SK-N-SH treated with all-trans-retinoic acid at 6 μM for 48 hours (cell line): ENCODE measurements around the gene CELSR3.

Experiments used
- ATAC-seq: fragments of 200-7000 bp; cut with Tn5 transposase; 3 replicates; pipeline ENCODE4 v1.9.1; 2020; ENCODE audit warnings: mild to moderate bottlenecking, moderate library complexity
- BACH2 ChIP-seq: fragments of 250-450 bp; sonication (Bioruptor Pico); IDR thresholded peaks from 2 replicates; pipeline ENCODE4 v1.9.0; 2021; ENCODE audit warnings: mild to moderate bottlenecking, borderline replicate concordance
- ISL1 ChIP-seq: fragments of 250-450 bp; sonication (Bioruptor Pico); IDR thresholded peaks from 2 replicates; pipeline ENCODE4 v2.1.2; 2022; ENCODE audit warnings: mild to moderate bottlenecking, moderate library complexity
- SNAI2 ChIP-seq: fragments of 250-450 bp; sonication (Bioruptor Pico); IDR thresholded peaks from 2 replicates; pipeline ENCODE4 v1.5.0; 2020; ENCODE audit warnings: mild to moderate bottlenecking, moderate library complexity
- TOX ChIP-seq: fragments of 250-450 bp; sonication (Bioruptor Pico); IDR thresholded peaks from 2 replicates; pipeline ENCODE4 v1.8.0; 2021; ENCODE audit warnings: mild to moderate bottlenecking, moderate library complexity, borderline replicate concordance
- ZC3H10 ChIP-seq: fragments of 250-450 bp; sonication (Bioruptor Pico); IDR thresholded peaks from 2 replicates; pipeline ENCODE4 v1.5.1; 2021; ENCODE audit warnings: mild to moderate bottlenecking, moderate library complexity
- ZFP3 ChIP-seq: fragments of 250-450 bp; sonication (Bioruptor Pico); IDR thresholded peaks from 2 replicates; pipeline ENCODE4 v1.5.0; 2020; ENCODE audit warnings: mild to moderate bottlenecking, moderate library complexity
- ZNF565 ChIP-seq: fragments of 450-650 bp; formaldehyde crosslinking; conservative IDR thresholded peaks from 2 replicates; pipeline ENCODE4 v1.5.0; 2020; ENCODE audit warnings: low read depth, mild to moderate bottlenecking, moderate library complexity
- ZNF70 ChIP-seq: fragments of 450-650 bp; formaldehyde crosslinking; IDR thresholded peaks from 2 replicates; pipeline ENCODE4 v1.5.0; 2020; ENCODE audit warnings: mild to moderate bottlenecking, moderate library complexity
- ZNF8 ChIP-seq: fragments of 450-650 bp; formaldehyde crosslinking; IDR thresholded peaks from 2 replicates; pipeline ENCODE4 v1.5.0; 2020; ENCODE audit warnings: mild to moderate bottlenecking, moderate library complexity
- TF ChIP-seq, protein P1 (sequence below): fragments of 250-450 bp; sonication (Bioruptor Pico); IDR thresholded peaks from 2 replicates; pipeline ENCODE4 v1.5.0; 2020; ENCODE audit warnings: mild to moderate bottlenecking, moderate library complexity
- TF ChIP-seq, protein P2 (sequence below): fragments of 250-450 bp; sonication (Bioruptor Pico); IDR thresholded peaks from 2 replicates; pipeline ENCODE4 v1.8.0; 2020; ENCODE audit warnings: mild to moderate bottlenecking, moderate library complexity, borderline replicate concordance

Gene CELSR3

DNA sequence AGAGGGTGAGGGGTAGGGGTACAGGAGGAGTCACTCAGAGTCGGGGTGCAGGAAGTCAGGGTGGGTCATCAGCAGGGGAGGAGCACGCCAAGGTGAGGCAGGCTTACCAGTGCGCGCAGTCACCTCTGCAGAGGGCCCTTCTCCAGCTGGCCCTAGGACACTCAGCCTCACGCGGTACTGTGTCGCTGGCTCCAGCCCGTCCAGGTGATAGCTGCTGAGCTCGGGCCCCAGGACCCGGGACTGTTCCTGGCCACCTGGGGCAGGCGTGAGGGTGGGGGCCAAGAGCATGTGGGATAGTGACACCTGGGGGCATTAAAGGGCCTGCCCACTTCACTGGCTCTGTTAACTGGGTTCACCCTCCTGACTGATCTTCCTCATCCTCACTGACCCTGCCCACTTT is 75.0 kb downstream of the CELSR3 start:
- TF ChIP-seq ZNF565 (no peak), BACH2 (no peak), ZNF8 (CRISPR knock-in tag) (no peak), ZNF70 (CRISPR knock-in tag) (no peak), SNAI2 (CRISPR knock-in tag) (no peak), ISL1 (CRISPR knock-in tag) (no peak), ZFP3 (no peak), TOX (CRISPR knock-in tag) (no peak), ZC3H10 (CRISPR knock-in tag) (no peak)
- TF ChIP-seq, protein P1, sequence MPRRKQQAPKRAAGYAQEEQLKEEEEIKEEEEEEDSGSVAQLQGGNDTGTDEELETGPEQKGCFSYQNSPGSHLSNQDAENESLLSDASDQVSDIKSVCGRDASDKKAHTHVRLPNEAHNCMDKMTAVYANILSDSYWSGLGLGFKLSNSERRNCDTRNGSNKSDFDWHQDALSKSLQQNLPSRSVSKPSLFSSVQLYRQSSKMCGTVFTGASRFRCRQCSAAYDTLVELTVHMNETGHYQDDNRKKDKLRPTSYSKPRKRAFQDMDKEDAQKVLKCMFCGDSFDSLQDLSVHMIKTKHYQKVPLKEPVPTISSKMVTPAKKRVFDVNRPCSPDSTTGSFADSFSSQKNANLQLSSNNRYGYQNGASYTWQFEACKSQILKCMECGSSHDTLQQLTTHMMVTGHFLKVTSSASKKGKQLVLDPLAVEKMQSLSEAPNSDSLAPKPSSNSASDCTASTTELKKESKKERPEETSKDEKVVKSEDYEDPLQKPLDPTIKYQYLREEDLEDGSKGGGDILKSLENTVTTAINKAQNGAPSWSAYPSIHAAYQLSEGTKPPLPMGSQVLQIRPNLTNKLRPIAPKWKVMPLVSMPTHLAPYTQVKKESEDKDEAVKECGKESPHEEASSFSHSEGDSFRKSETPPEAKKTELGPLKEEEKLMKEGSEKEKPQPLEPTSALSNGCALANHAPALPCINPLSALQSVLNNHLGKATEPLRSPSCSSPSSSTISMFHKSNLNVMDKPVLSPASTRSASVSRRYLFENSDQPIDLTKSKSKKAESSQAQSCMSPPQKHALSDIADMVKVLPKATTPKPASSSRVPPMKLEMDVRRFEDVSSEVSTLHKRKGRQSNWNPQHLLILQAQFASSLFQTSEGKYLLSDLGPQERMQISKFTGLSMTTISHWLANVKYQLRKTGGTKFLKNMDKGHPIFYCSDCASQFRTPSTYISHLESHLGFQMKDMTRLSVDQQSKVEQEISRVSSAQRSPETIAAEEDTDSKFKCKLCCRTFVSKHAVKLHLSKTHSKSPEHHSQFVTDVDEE (CRISPR knock-in tag) = no peak
- TF ChIP-seq, protein P2, sequence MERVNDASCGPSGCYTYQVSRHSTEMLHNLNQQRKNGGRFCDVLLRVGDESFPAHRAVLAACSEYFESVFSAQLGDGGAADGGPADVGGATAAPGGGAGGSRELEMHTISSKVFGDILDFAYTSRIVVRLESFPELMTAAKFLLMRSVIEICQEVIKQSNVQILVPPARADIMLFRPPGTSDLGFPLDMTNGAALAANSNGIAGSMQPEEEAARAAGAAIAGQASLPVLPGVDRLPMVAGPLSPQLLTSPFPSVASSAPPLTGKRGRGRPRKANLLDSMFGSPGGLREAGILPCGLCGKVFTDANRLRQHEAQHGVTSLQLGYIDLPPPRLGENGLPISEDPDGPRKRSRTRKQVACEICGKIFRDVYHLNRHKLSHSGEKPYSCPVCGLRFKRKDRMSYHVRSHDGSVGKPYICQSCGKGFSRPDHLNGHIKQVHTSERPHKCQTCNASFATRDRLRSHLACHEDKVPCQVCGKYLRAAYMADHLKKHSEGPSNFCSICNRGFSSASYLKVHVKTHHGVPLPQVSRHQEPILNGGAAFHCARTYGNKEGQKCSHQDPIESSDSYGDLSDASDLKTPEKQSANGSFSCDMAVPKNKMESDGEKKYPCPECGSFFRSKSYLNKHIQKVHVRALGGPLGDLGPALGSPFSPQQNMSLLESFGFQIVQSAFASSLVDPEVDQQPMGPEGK (CRISPR knock-in tag) = no peak

More for the DNA sequence above, 75.0 kb downstream of the CELSR3 start:
- ATAC-seq = no peak
